Type B pancreatic cell (in vitro differentiated cells): ENCODE data around the gene RHEBL1. TPM values are rescaled to one million over a fixed set of nuclear protein-coding genes. Genes with fewer than 3 reads are reported as not detected.

Source experiments
- DNase-seq: peaks from one replicate; pipeline ENCODE4 v3.0.0; 2021; ENCODE audit warnings: mixed read lengths; ENCODE audit not compliant: unreplicated experiment; ENCODE audit errors: extremely low spot score
- H3K27ac Mint-ChIP-seq: 2 replicates; pipeline ENCODE4 v1.8.0; 2021; ENCODE audit warnings: mild to moderate bottlenecking, mixed read lengths
- H3K27me3 Mint-ChIP-seq: 2 replicates; pipeline ENCODE4 v1.8.0; 2021; ENCODE audit warnings: mixed read lengths
- H3K36me3 Mint-ChIP-seq: 2 replicates; pipeline ENCODE4 v1.8.0; 2021; ENCODE audit warnings: mixed read lengths
- H3K4me1 Mint-ChIP-seq: one replicate; pipeline ENCODE4 v1.8.0; 2021; ENCODE audit warnings: mixed read lengths; ENCODE audit not compliant: unreplicated experiment
- H3K4me3 Mint-ChIP-seq: 2 replicates; pipeline ENCODE4 v1.8.0; 2021; ENCODE audit warnings: mild to moderate bottlenecking, mixed read lengths
- H3K9me3 Mint-ChIP-seq: 2 replicates; pipeline ENCODE4 v1.8.0; 2021; ENCODE audit warnings: mixed read lengths
- CTCF ChIP-seq: fragments of 200-600 bp; sonication (generic); conservative IDR thresholded peaks from 2 replicates; pipeline ENCODE4 v1.5.0; 2021; ENCODE audit warnings: antibody characterized with exemption, mild to moderate bottlenecking
- total RNA-seq: library from RNA; stranded (reverse); gene quantifications from 2 replicates; pipeline ENCODE4 v1.2.1, GENCODE V29; 2021; ENCODE audit warnings: low replicate concordance

RHEBL1 gene
- total RNA-seq, 1 donor from 2014 or later = 1.8 TPM

DNA sequence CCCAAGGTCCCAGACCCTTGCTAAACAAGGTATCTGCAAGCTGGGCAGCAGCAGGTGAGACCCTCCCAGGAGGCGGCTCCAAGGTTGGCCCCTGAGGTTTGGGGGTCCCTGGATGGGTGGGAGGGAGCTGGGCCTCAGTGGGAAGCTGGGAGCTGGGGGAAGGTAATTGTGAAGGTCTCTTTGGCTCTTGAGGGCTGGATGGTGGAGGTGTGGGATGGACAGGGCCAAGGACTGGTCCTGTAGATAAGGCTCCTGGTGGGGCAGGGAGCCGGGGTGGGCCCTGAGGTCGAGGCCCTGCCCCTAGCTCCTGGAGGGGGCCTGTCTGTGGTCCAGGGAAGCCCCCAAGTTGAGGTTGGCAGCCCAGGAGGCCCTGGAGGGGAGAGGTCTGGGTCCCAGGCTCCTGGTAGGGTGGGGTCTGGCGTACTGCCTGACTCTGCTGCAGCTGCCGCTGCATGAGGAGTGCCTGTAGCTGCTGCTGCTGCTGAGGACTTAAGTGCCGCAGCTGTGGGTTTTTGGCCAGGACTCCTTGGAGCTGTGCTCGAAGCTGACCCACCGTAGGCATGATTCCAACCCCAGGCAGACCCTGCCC lies 38.1 kb downstream of the RHEBL1 start:
- peaks cover 7% of the 10 kb centered on the region for H3K36me3 Mint-ChIP-seq
- H3K9me3 Mint-ChIP-seq = no peaks in the 10 kb centered on the region
- no peaks in the 10 kb centered on the region for H3K4me1 Mint-ChIP-seq
- H3K27me3 Mint-ChIP-seq = no peaks in the 10 kb centered on the region
- DNase-seq = no peak
- no peak overlapping the region for H3K4me3 Mint-ChIP-seq
- no peak overlapping the region for H3K27ac Mint-ChIP-seq
- no peak for TF ChIP-seq CTCF

DNA sequence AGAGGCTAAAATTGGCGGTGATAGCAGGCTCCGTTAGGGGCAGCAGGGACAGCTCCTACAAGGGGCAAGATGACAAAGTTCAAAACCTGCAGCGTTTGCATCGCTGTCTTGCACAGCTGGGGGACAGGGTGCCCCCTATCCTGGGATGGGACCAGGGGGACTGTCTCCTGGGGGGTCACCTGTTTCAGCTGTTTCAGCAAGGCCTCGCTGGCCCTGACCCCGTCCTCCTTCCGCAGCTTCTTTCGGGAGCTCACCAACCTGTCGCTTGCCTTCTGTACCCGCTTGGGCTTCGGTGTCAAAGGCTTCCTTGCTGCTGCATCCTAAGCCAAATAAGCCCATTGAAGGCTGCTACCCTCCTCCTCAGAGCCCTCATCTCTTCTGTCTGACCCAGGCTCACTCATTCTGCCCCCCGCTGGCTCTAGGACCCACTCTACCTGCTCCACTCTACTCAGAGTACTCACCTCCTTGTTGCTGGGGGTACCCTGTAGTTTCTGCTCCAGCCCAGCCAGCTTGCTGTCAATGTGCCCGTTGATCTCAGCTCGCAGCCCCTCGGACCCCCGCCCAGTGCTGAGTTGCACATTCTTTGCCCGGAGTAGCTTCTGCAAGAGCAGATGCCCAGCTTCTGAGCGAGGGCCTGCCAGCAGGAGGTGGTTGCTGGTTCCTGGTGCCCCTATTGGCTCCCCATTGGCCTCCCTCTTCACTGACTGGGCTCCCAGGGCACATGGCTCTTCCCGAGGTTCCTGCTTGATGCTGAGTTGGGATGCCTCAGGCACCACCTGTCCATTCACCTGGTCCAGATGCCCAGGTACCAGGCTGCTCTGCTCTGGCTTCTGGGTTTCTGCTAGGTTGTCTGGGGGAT lies 38.8 kb downstream of the RHEBL1 start:
- TF ChIP-seq CTCF = no peak
- Mint-ChIP-seq H3K36me3 (peaks cover 6% of the 10 kb centered on the region), H3K4me1 (no peaks in the 10 kb centered on the region), H3K9me3 (no peaks in the 10 kb centered on the region), H3K27me3 (no peaks in the 10 kb centered on the region), H3K4me3 (no peak overlapping the region), H3K27ac (no peak overlapping the region)
- DNase-seq = no peak

DNA sequence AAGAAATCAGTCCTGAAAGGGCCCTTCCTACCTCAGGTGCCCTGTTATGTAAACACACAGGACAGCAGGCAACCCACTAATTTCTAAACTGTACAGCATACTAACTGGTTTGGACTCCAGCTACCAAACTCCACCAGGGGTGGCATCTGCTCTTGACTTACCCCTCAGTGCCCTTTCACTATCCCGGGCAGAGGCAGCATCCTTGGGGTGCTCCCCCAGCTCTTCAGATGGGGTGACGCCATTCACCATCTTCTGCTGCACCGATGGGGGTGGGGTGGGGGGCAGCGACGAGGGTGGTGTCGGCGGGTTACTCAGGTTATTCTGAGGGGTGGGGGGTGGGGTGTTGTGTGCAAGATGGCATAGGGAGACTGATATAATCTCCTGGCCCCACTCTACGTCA lies 39.7 kb downstream of the RHEBL1 start:
- no peak for TF ChIP-seq CTCF
- H3K9me3 Mint-ChIP-seq = no peaks in the 10 kb centered on the region
- H3K4me1 Mint-ChIP-seq = no peaks in the 10 kb centered on the region
- no peak for DNase-seq
- no peaks in the 10 kb centered on the region for H3K27me3 Mint-ChIP-seq
- H3K4me3 Mint-ChIP-seq = no peak overlapping the region
- peaks cover 10% of the 10 kb centered on the region for H3K36me3 Mint-ChIP-seq
- H3K27ac Mint-ChIP-seq = peak overlapping the region; percentile 31

DNA sequence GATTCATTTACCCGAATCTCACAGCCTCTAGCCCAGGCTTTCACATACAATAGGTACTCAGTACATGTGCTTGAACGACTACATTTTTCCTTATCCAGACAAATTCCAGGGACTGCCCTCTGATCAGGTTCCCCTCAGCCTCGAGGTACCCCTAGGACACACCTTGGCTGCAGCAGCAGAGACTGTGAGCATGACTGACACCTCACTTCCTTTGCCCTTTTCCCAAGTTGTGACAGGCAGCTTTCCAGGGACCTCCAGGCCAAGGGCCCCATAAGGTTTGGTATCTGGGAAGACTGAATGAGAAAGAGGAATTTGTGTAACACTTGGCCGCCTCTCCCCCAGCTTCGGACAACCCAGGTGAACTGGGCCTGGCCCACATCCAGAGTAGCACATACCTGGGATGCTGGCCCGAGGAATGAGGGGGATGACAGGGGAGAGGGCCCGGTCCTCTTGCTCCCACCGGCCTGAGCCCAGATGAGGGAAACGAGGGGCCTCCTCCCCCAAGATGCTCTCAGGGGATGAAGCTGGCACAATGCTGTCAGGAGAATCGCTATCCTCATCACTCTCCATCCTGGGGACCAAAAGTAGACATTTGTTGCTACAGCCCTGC lies 41.0 kb downstream of the RHEBL1 start:
- no peak for DNase-seq
- Mint-ChIP-seq H3K4me3 (no peak overlapping the region), H3K27me3 (no peaks in the 10 kb centered on the region), H3K9me3 (no peaks in the 10 kb centered on the region), H3K4me1 (no peaks in the 10 kb centered on the region), H3K27ac (no peak overlapping the region), H3K36me3 (peaks cover 8% of the 10 kb centered on the region)
- no peak for TF ChIP-seq CTCF

GRCh38 chr12:49027846-49028555 lies 41.8 kb downstream of the RHEBL1 start:
- no peaks in the 10 kb centered on the region for H3K4me1 Mint-ChIP-seq
- H3K9me3 Mint-ChIP-seq = no peaks in the 10 kb centered on the region
- H3K4me3 Mint-ChIP-seq = no peak overlapping the region
- no peak overlapping the region for H3K27ac Mint-ChIP-seq
- no peaks in the 10 kb centered on the region for H3K27me3 Mint-ChIP-seq
- peaks cover 10% of the 10 kb centered on the region for H3K36me3 Mint-ChIP-seq
- DNase-seq = no peak
- no peak for TF ChIP-seq CTCF
